ENCODE results near the gene CAMTA1. TPM values are rescaled to one million over a fixed set of nuclear protein-coding genes. Genes with fewer than 3 reads are reported as not detected.

Gene CAMTA1
- total and polyA plus RNA-seq, 4 donors = 90.5 to 236 (median 195) TPM

DNA sequence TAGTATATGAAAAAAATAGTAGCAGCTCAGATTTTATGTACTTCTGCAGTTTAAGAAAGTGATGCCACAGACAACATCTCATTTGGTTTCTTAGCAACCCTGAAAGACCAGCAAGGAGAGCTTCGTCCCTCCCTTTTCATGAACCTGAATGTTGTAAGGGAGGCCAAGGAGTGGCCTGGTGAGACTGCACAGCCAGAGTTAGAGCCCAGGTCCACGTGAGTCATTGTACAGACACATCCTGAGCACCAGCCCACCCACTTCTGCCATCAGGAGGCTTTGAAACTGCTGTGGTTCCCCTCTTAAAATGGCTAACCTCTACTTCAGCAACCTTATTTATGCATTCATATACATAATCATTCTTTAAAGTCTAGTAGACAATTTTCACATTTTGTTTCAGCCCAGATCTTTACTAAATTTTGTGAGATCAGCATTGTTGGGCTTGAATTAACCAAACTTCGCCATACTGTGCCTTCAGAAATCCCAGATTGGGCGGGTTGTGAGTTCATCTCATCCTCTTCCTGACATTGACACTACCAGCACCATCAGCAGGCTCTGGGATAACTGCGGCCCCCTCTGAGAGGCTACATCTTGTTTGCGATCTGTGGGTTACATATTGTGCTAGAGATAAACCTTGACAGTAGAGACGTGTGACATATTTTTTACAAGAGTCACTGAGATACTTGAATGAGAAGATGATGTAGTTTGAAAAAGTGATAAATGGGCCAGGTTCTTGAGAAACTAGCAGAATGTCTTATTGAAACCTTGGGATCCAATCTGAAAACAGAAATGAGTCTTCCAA is 106.7 kb downstream of the CAMTA1 start:
- 79% methylated on average over 3 of the region's 7 CpGs for WGBS (ENCODE audit: insufficient coverage)
- Histone ChIP-seq H3K36me3 (ENCODE audit: control insufficient read depth, insufficient read depth, low read length) (no peaks in the 10 kb centered on the region), H3K4me3 (ENCODE audit: low read depth, low read length) (no peak overlapping the region), H3K27me3 (ENCODE audit: control insufficient read depth, insufficient read depth, low read length) (no peaks in the 10 kb centered on the region), H3K27ac (ENCODE audit: low read depth, low read length) (no peak overlapping the region), H3K9me3 (ENCODE audit: control insufficient read depth, insufficient read depth, low read length) (no peaks in the 10 kb centered on the region), H3K4me1 (ENCODE audit: control insufficient read depth, insufficient read depth, low read length) (peaks cover 13% of the 10 kb centered on the region)
- no peak for DNase-seq (ENCODE audit: low read depth in 4 of 6, low spot score in 6 of 6)

DNA sequence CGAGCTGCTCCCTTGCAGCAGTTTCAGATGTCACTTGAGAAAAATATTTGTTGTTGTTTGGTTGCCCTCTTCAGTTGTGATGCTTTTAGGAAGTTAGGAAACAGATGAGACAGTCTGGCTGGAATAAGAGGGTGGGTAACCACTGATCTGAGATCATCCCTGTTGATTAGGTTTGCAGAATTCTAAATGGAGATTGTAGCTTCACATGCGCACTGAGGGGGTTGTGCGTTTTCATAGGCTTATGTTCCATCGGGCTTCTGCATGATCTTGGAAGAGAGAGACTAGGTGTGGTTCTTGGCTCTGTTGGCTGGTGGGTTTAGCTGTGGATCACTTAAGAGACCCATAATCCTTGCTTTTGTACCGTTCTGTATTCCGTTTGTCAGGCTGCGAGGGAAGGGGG is 108.1 kb downstream of the CAMTA1 start:
- no peaks in the 10 kb centered on the region for H3K9me3 ChIP-seq (ENCODE audit: control insufficient read depth, insufficient read depth, low read length)
- WGBS (ENCODE audit: insufficient coverage) = 94% methylated on average over 4 of the region's 7 CpGs
- H3K4me3 ChIP-seq (ENCODE audit: low read depth, low read length) = no peak overlapping the region
- H3K27ac ChIP-seq (ENCODE audit: low read depth, low read length) = peak overlapping the region; percentile 25
- DNase-seq (ENCODE audit: low read depth in 4 of 6, low spot score in 6 of 6) = no peak
- no peaks in the 10 kb centered on the region for H3K36me3 ChIP-seq (ENCODE audit: control insufficient read depth, insufficient read depth, low read length)
- peaks cover 9% of the 10 kb centered on the region for H3K4me1 ChIP-seq (ENCODE audit: control insufficient read depth, insufficient read depth, low read length)
- no peaks in the 10 kb centered on the region for H3K27me3 ChIP-seq (ENCODE audit: control insufficient read depth, insufficient read depth, low read length)

DNA sequence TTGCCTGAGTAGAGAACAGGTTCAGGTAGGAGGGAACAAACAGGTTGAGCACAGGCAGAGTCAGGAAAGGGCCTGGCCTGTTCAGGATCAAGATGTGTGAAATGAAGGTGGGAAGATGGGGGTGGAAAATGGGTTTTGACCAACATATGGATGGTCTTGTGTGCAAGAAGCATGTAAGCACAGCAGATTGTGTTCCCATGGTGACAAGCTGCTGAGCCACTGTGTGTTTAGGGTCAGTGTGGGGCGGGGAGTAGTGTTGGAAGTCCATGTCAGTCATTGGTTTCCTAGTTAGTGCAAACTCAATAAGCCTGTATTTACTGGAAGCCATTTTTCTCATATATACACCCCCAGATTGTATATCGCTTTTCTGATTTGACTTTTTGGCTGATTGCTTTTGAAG is 111.9 kb downstream of the CAMTA1 start:
- no peak overlapping the region for H3K27ac ChIP-seq (ENCODE audit: low read depth, low read length)
- H3K36me3 ChIP-seq (ENCODE audit: control insufficient read depth, insufficient read depth, low read length) = no peaks in the 10 kb centered on the region
- H3K4me1 ChIP-seq (ENCODE audit: control insufficient read depth, insufficient read depth, low read length) = peaks cover 9% of the 10 kb centered on the region
- no peak overlapping the region for H3K4me3 ChIP-seq (ENCODE audit: low read depth, low read length)
- WGBS (ENCODE audit: insufficient coverage) = no CpG with 5 or more reads among the region's 2 CpGs
- no peaks in the 10 kb centered on the region for H3K27me3 ChIP-seq (ENCODE audit: control insufficient read depth, insufficient read depth, low read length)
- H3K9me3 ChIP-seq (ENCODE audit: control insufficient read depth, insufficient read depth, low read length) = no peaks in the 10 kb centered on the region
- DNase-seq (ENCODE audit: low read depth in 4 of 6, low spot score in 6 of 6) = no peak

DNA sequence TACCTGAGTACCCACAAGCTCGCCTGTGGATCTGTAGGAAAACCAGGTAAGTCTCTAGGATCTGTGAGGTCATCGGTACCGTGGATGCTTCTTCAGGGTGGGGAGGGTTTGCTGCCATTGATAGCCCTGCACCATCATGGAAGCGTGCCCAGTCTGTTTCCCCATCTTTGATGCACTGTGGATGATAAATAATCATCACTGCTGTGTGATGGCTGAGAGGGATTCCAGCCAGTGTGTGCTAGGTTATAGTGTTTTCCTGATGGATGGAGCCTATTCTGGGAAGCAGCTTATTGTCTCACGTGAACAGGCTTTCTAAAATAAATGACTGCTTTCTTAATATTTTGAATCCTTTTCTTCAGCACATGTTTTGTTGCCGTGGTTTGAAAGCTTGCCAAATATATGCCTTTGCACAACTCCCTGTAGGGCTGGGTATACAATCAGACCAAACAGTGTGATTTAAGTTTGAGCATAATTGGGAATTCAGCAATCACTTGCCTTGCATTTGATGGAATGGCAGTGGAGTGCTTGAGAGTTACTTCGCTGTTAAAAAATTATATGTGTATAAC is 113.8 kb downstream of the CAMTA1 start:
- Histone ChIP-seq H3K4me1 (ENCODE audit: control insufficient read depth, insufficient read depth, low read length) (peaks cover 3% of the 10 kb centered on the region), H3K27me3 (ENCODE audit: control insufficient read depth, insufficient read depth, low read length) (no peaks in the 10 kb centered on the region), H3K4me3 (ENCODE audit: low read depth, low read length) (no peak overlapping the region), H3K27ac (ENCODE audit: low read depth, low read length) (no peak overlapping the region), H3K36me3 (ENCODE audit: control insufficient read depth, insufficient read depth, low read length) (no peaks in the 10 kb centered on the region), H3K9me3 (ENCODE audit: control insufficient read depth, insufficient read depth, low read length) (no peaks in the 10 kb centered on the region)
- peak in 1 of 6 donors; percentile 86 for DNase-seq (ENCODE audit: low read depth in 4 of 6, low spot score in 6 of 6)
- WGBS (ENCODE audit: insufficient coverage) = 41% methylated on average over 3 of the region's 7 CpGs

DNA sequence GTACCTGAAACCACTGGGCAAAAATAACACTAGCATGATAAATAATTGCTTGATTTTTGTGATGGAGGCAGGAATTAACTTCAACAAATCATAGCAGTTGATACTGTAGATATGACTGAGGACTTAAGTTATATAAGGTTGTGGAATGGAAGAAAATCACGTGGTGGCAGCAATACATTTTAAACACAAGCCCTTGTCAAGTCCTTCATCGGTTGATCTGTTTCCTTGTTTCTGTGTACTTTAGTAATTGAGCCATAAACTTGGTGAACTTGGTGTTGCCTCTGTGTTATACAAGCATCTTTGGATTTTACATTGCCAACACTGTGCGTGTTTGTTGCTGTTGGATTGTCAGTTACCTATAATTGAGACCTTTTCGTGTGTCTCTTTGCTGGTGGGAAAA is 114.4 kb downstream of the CAMTA1 start:
- H3K27me3 ChIP-seq (ENCODE audit: control insufficient read depth, insufficient read depth, low read length) = no peaks in the 10 kb centered on the region
- DNase-seq (ENCODE audit: low read depth in 4 of 6, low spot score in 6 of 6) = no peak
- 70% methylated on average over 2 of the region's 4 CpGs for WGBS (ENCODE audit: insufficient coverage)
- H3K9me3 ChIP-seq (ENCODE audit: control insufficient read depth, insufficient read depth, low read length) = no peaks in the 10 kb centered on the region
- no peak overlapping the region for H3K4me3 ChIP-seq (ENCODE audit: low read depth, low read length)
- H3K36me3 ChIP-seq (ENCODE audit: control insufficient read depth, insufficient read depth, low read length) = no peaks in the 10 kb centered on the region
- no peak overlapping the region for H3K27ac ChIP-seq (ENCODE audit: low read depth, low read length)
- peaks cover 3% of the 10 kb centered on the region for H3K4me1 ChIP-seq (ENCODE audit: control insufficient read depth, insufficient read depth, low read length)

DNA sequence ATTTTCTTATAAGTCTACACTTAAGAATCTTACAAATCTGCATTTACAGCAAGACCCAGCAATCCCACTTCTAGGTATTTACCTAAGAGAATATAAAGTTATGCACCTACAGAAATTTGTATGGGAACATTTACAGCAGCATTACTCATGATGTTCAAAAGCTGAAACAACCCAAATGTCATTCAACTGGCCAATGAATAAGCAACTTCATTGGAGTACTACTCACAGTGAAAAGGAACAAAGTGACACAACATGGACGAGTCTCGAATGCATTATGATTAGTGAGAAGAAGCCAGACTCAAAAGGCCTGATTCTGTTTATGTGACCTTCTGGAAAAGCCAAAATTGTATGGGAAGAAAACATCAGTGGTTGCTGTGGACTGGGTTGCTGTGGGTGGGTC is 116.9 kb downstream of the CAMTA1 start:
- WGBS (ENCODE audit: insufficient coverage) = 89% methylated on average over 2 of the region's 2 CpGs
- no peak for DNase-seq (ENCODE audit: low read depth in 4 of 6, low spot score in 6 of 6)
- no peaks in the 10 kb centered on the region for H3K9me3 ChIP-seq (ENCODE audit: control insufficient read depth, insufficient read depth, low read length)
- H3K36me3 ChIP-seq (ENCODE audit: control insufficient read depth, insufficient read depth, low read length) = peaks cover 4% of the 10 kb centered on the region
- peaks cover 20% of the 10 kb centered on the region for H3K4me1 ChIP-seq (ENCODE audit: control insufficient read depth, insufficient read depth, low read length)
- no peaks in the 10 kb centered on the region for H3K27me3 ChIP-seq (ENCODE audit: control insufficient read depth, insufficient read depth, low read length)
- H3K4me3 ChIP-seq (ENCODE audit: low read depth, low read length) = no peak overlapping the region
- no peak overlapping the region for H3K27ac ChIP-seq (ENCODE audit: low read depth, low read length)

DNA sequence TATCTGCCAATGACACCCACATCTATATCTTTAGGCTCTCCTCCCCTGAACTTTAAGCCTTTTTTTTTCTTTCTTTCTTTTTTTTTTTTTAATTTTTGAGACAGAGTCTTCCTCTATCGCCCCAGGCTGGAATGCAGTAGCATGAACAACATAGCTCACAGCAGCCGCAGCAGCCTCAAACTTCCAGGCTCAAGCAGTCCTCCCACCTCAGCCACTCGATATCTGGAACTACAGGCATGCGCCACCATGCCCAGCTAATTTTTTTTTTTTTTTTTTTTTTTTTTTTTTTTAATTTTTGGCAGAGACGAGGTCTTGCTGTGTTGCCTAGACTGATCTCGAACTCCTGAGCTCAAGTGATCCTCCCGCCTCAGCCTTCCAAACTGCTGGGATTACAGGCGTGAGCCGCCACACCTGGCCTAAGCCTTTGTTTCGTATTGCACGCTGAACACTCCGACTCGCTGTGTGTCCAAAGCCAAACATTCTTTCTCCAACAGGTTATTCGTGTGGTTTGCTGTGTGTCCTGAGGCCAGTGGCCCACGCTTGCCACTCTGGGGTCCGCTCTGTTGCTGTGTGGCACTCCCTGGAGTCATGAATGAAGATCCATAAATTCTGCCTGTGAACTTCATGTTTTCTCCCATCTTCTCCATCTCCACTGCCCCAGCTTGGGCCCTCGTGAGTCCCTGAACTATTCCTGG is 119.4 kb downstream of the CAMTA1 start:
- no peak for DNase-seq (ENCODE audit: low read depth in 4 of 6, low spot score in 6 of 6)
- 93% methylated on average over 12 of the region's 17 CpGs for WGBS (ENCODE audit: insufficient coverage)
- Histone ChIP-seq H3K27ac (ENCODE audit: low read depth, low read length) (no peak overlapping the region), H3K36me3 (ENCODE audit: control insufficient read depth, insufficient read depth, low read length) (peaks cover 14% of the 10 kb centered on the region), H3K4me3 (ENCODE audit: low read depth, low read length) (no peak overlapping the region), H3K27me3 (ENCODE audit: control insufficient read depth, insufficient read depth, low read length) (no peaks in the 10 kb centered on the region), H3K9me3 (ENCODE audit: control insufficient read depth, insufficient read depth, low read length) (no peaks in the 10 kb centered on the region), H3K4me1 (ENCODE audit: control insufficient read depth, insufficient read depth, low read length) (peaks cover 36% of the 10 kb centered on the region)

DNA sequence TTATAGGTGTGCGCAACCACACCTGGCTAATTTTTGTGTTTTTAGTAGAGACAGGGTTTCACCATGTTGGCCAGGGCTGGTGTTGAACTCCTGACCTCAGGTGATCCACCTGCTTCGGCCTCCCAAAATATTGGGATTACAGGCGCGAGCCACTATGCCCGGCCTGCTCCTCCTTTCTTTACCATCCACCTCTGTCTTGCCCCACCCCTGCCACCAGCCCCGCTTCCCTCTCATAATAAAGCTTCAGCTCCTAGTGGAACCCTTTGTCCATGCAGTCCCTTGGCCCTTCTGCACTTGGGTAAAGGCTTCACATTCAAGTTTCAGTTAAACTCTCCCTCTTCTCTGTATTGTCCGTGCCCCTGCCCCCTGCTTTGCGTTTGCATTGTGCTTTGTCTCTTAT is 120.1 kb downstream of the CAMTA1 start:
- WGBS (ENCODE audit: insufficient coverage) = 90% methylated on average over 6 of the region's 8 CpGs
- H3K27me3 ChIP-seq (ENCODE audit: control insufficient read depth, insufficient read depth, low read length) = no peaks in the 10 kb centered on the region
- peaks cover 14% of the 10 kb centered on the region for H3K36me3 ChIP-seq (ENCODE audit: control insufficient read depth, insufficient read depth, low read length)
- peak overlapping the region; percentile 4 for H3K27ac ChIP-seq (ENCODE audit: low read depth, low read length)
- H3K4me3 ChIP-seq (ENCODE audit: low read depth, low read length) = no peak overlapping the region
- DNase-seq (ENCODE audit: low read depth in 4 of 6, low spot score in 6 of 6) = no peak
- H3K9me3 ChIP-seq (ENCODE audit: control insufficient read depth, insufficient read depth, low read length) = no peaks in the 10 kb centered on the region
- peaks cover 37% of the 10 kb centered on the region for H3K4me1 ChIP-seq (ENCODE audit: control insufficient read depth, insufficient read depth, low read length)

DNA sequence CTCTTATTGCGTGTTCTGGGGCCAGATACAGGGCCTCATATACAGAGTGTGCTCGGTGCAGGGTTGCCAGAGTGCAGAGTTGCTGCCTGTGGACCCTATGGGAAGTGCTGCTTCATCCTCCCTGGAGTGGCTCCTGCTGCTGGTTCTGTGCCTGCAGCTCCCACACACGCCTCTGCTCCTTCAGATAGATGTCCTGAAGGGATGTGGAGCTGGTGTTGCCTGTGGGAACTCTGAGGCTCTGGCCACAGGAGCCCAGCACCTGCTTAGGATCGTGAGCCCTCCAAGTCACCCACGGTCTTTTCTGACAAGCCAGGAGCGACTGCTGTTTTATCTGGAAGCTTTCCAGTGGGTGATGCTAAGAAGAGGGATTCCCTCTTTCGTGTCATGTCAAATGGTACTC is 120.5 kb downstream of the CAMTA1 start:
- Histone ChIP-seq H3K27ac (ENCODE audit: low read depth, low read length) (peak overlapping the region; percentile 4), H3K9me3 (ENCODE audit: control insufficient read depth, insufficient read depth, low read length) (no peaks in the 10 kb centered on the region), H3K36me3 (ENCODE audit: control insufficient read depth, insufficient read depth, low read length) (peaks cover 14% of the 10 kb centered on the region), H3K4me1 (ENCODE audit: control insufficient read depth, insufficient read depth, low read length) (peaks cover 41% of the 10 kb centered on the region), H3K4me3 (ENCODE audit: low read depth, low read length) (no peak overlapping the region), H3K27me3 (ENCODE audit: control insufficient read depth, insufficient read depth, low read length) (no peaks in the 10 kb centered on the region)
- 55% methylated on average over 4 of the region's 7 CpGs for WGBS (ENCODE audit: insufficient coverage)
- peak in 1 of 6 donors; percentile 33 for DNase-seq (ENCODE audit: low read depth in 4 of 6, low spot score in 6 of 6)
